ENCODE results near the gene PTPN9. TPM values are rescaled to one million over a fixed set of nuclear protein-coding genes. Genes with fewer than 3 reads are reported as not detected.

PTPN9 gene
- total and polyA plus RNA-seq, 2 of the 13 experiments (the other 11 are each of a cell fraction or from before 2014, with no cell fraction given): 16.6 to 19.9 TPM

- TF ChIP-seq, protein P1, sequence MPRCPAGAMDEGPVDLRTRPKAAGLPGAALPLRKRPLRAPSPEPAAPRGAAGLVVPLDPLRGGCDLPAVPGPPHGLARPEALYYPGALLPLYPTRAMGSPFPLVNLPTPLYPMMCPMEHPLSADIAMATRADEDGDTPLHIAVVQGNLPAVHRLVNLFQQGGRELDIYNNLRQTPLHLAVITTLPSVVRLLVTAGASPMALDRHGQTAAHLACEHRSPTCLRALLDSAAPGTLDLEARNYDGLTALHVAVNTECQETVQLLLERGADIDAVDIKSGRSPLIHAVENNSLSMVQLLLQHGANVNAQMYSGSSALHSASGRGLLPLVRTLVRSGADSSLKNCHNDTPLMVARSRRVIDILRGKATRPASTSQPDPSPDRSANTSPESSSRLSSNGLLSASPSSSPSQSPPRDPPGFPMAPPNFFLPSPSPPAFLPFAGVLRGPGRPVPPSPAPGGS (CRISPR knock-in tag; IDR thresholded peaks at IDR 0.05): no peak
- TF ChIP-seq ZBTB44 (CRISPR knock-in tag; IDR thresholded peaks at IDR 0.05) (no peak), RARA (CRISPR knock-in tag; IDR thresholded peaks at IDR 0.05) (no peak), ZSCAN30 (CRISPR knock-in tag; IDR thresholded peaks at IDR 0.05) (no peak), DDIT3 (CRISPR knock-in tag; IDR thresholded peaks at IDR 0.05) (no peak), ZNF674 (CRISPR knock-in tag; IDR thresholded peaks at IDR 0.05; ENCODE audit: low read depth) (no peak), PREB (CRISPR knock-in tag; IDR thresholded peaks at IDR 0.05) (no peak), PRPF4 (IDR thresholded peaks at IDR 0.05; ENCODE audit: low read depth, low read length, poor library complexity, severe bottlenecking) (no peak), ZNF230 (CRISPR knock-in tag; IDR thresholded peaks at IDR 0.05) (peak; percentile 39; the same call in 1 of the 2 replicates), ZMYM3 (CRISPR knock-in tag; IDR thresholded peaks at IDR 0.05) (0 out of 2 replicates have a peak, but pooled peaks have one; percentile 48), ZNF30 (CRISPR knock-in tag; IDR thresholded peaks at IDR 0.05) (no peak), ZNF124 (CRISPR knock-in tag; IDR thresholded peaks at IDR 0.05) (peak; percentile 50; the same call in 1 of the 2 replicates), TOE1 (CRISPR knock-in tag; IDR thresholded peaks at IDR 0.05) (no peak), ZFP90 (CRISPR knock-in tag; IDR thresholded peaks at IDR 0.05; ENCODE audit: borderline replicate concordance) (no peak; the same call in 1 of the 2 replicates), NR3C1 (CRISPR knock-in tag; IDR thresholded peaks at IDR 0.05) (no peak), ZMYM2 (CRISPR knock-in tag; IDR thresholded peaks at IDR 0.05) (no peak), ZNF44 (CRISPR knock-in tag; IDR thresholded peaks at IDR 0.05) (no peak), EHMT2 (IDR thresholded peaks at IDR 0.05; ENCODE audit: borderline replicate concordance, low read depth, low read length) (no peak), CCDC6 (CRISPR knock-in tag; IDR thresholded peaks at IDR 0.05) (peak; percentile 12; the same call in 1 of the 2 replicates), MBNL3 (CRISPR knock-in tag; conservative IDR thresholded peaks at IDR 0.05) (no peak), MXI1 (IDR thresholded peaks at IDR 0.05; ENCODE audit: borderline replicate concordance, low read depth, low read length) (peak; percentile 96; the same call in 2 of the 3 replicates)
- TF ChIP-seq, protein P2, sequence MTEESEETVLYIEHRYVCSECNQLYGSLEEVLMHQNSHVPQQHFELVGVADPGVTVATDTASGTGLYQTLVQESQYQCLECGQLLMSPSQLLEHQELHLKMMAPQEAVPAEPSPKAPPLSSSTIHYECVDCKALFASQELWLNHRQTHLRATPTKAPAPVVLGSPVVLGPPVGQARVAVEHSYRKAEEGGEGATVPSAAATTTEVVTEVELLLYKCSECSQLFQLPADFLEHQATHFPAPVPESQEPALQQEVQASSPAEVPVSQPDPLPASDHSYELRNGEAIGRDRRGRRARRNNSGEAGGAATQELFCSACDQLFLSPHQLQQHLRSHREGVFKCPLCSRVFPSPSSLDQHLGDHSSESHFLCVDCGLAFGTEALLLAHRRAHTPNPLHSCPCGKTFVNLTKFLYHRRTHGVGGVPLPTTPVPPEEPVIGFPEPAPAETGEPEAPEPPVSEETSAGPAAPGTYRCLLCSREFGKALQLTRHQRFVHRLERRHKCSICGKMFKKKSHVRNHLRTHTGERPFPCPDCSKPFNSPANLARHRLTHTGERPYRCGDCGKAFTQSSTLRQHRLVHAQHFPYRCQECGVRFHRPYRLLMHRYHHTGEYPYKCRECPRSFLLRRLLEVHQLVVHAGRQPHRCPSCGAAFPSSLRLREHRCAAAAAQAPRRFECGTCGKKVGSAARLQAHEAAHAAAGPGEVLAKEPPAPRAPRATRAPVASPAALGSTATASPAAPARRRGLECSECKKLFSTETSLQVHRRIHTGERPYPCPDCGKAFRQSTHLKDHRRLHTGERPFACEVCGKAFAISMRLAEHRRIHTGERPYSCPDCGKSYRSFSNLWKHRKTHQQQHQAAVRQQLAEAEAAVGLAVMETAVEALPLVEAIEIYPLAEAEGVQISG (CRISPR knock-in tag; IDR thresholded peaks at IDR 0.05): peak; percentile 82
These were observed 125.2 kb downstream of the PTPN9 start (continued) for GRCh38 chr15:75453703-75454470.

All from HepG2 (cell line).